Measurements from ENCODE around the gene KIF13A.
"Not testable (repeated sequence)": the region's sequence is repeated elsewhere in the genome, so short reads cannot be mapped to it uniquely, and the experiment has no call there.

Gene KIF13A

GRCh38 chr6:17762651-17763050, 224.8 kb downstream of the KIF13A start:
- no peak for DNase-seq

- DNase-seq, result no peak
These were observed 229.3 kb downstream of the KIF13A start for GRCh38 chr6:17758119-17758518.

GRCh38 chr6:17754254-17754653, 233.2 kb downstream of the KIF13A start:
- DNase-seq, result no peak

GRCh38 chr6:17745324-17745723, 242.1 kb downstream of the KIF13A start:
- DNase-seq, result not testable (repeated sequence)

- not testable (repeated sequence) for DNase-seq
These were observed 242.6 kb downstream of the KIF13A start for GRCh38 chr6:17744757-17745308.

GRCh38 chr6:17744019-17744756, 243.2 kb downstream of the KIF13A start:
- DNase-seq, result no peak

- no peak for DNase-seq
These were observed 245.9 kb downstream of the KIF13A start for GRCh38 chr6:17741507-17741906.

GRCh38 chr6:17740559-17741220, 246.7 kb downstream of the KIF13A start:
- no peak for DNase-seq

GRCh38 chr6:17737704-17738252, 249.7 kb downstream of the KIF13A start:
- DNase-seq, result no peak

- not testable (repeated sequence) for DNase-seq
These were observed 252.1 kb downstream of the KIF13A start for GRCh38 chr6:17735311-17735710.

- DNase-seq, result no peak
These were observed 257.2 kb downstream of the KIF13A start for GRCh38 chr6:17730078-17730704.

GRCh38 chr6:17729223-17730077, 258.0 kb downstream of the KIF13A start:
- DNase-seq, result no peak

- no peak for DNase-seq
These were observed 258.7 kb downstream of the KIF13A start for GRCh38 chr6:17728551-17729222.

GRCh38 chr6:17725083-17725482, 262.4 kb downstream of the KIF13A start:
- no peak for DNase-seq

GRCh38 chr6:17724341-17724740, 263.1 kb downstream of the KIF13A start:
- DNase-seq, result no peak

GRCh38 chr6:17721671-17722070, 265.8 kb downstream of the KIF13A start:
- no peak for DNase-seq

GRCh38 chr6:17719323-17720041, 268.0 kb downstream of the KIF13A start:
- DNase-seq, result no peak

- DNase-seq, result no peak
These were observed 271.2 kb downstream of the KIF13A start for GRCh38 chr6:17716221-17716620.

- DNase-seq, result peak; percentile 36 to 43
These were observed 272.3 kb downstream of the KIF13A start for GRCh38 chr6:17714879-17715851.

- no peak for DNase-seq
These were observed 273.3 kb downstream of the KIF13A start for GRCh38 chr6:17714177-17714576.
